Chondrocyte (in vitro differentiated cells): ENCODE data around the gene KCNQ1. TPM values are rescaled to one million over a fixed set of nuclear protein-coding genes. Genes with fewer than 3 reads are reported as not detected.

ENCODE experiments used
- DNase-seq: peaks from one replicate; pipeline ENCODE4 v3.0.0; 2021; ENCODE audit warnings: mixed read lengths, low spot score
- H3K27ac Mint-ChIP-seq: one replicate; pipeline ENCODE4 v1.8.0; 2021; ENCODE audit warnings: mild to moderate bottlenecking, moderate library complexity, mixed read lengths; ENCODE audit not compliant: unreplicated experiment
- H3K27me3 Mint-ChIP-seq: 2 replicates; pipeline ENCODE4 v1.8.0; 2021; ENCODE audit warnings: low read depth, mixed read lengths
- H3K36me3 Mint-ChIP-seq: 2 replicates; pipeline ENCODE4 v1.8.0; 2021; ENCODE audit warnings: low read depth, mixed read lengths
- H3K4me1 Mint-ChIP-seq: 2 replicates; pipeline ENCODE4 v1.8.0; 2021; ENCODE audit warnings: low read depth, mild to moderate bottlenecking, mixed read lengths
- H3K4me3 Mint-ChIP-seq: one replicate; pipeline ENCODE4 v1.8.0; 2021; ENCODE audit warnings: mild to moderate bottlenecking, moderate library complexity, mixed read lengths; ENCODE audit not compliant: unreplicated experiment
- H3K9me3 Mint-ChIP-seq: 2 replicates; pipeline ENCODE4 v1.8.0; 2021; ENCODE audit warnings: low read depth, mixed read lengths
- total RNA-seq: library from RNA; stranded (reverse); gene quantifications from 3 replicates; pipeline ENCODE4 v1.2.1, GENCODE V29; 2021
- TF ChIP-seq, protein P1 (sequence below): fragments of 200-600 bp; sonication (generic); IDR thresholded peaks from 2 replicates; pipeline ENCODE4 v1.5.0; 2021; ENCODE audit warnings: antibody characterized with exemption, mild to moderate bottlenecking, moderate library complexity

The KCNQ1 gene
- total RNA-seq, 1 donor from 2014 or later: not detected

DNA sequence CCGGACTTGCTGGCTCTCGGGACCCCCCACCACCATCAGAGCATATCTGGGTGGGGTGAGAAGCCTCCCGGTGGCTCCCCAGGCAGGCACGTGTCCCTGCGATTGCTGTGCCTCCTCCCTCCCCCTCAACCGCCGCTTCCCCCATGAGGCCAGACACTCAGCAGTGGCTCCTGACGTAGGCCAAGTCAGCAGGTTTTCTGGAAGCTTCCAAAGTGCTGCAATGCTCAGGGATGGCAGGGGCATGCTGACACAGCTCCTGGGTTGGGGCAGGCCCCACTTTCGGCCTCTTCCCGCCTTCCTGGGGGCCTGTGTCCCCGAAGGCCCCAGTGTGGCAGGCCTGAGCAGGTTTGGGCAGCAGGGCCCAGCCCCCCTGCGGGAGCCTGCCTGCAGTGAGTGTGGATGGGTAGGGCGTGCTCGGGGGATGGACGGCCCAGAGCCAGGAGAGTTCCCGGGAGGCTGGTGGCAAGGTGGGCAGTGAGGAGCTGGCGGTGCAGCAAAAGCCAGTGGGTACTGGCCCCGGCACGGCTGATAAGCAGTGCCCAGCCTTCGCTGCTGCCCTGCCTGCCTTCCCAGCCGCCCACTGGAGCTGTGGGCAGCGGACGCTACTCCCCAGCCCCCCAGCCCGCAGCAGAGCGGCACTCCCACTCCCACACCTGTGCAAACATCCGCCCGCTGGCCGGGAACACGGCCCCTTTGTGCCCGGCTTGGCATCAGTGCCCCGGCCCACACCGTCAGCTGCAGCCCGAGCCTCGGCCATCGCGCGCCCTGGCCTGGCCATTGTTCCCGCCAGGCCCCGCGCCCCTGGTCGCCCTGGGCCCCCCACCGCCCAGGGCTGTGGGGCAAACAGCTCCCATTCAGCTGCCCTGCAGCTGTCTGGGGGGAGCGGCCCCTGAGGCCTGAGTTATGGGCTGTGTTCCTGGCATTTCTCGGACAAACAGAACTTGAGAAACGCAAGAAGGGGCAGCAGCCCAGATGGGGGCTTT, 130.0 kb downstream of the KCNQ1 start:
- peak; percentile 90 for DNase-seq
- H3K27ac Mint-ChIP-seq: no peak overlapping the region

DNA sequence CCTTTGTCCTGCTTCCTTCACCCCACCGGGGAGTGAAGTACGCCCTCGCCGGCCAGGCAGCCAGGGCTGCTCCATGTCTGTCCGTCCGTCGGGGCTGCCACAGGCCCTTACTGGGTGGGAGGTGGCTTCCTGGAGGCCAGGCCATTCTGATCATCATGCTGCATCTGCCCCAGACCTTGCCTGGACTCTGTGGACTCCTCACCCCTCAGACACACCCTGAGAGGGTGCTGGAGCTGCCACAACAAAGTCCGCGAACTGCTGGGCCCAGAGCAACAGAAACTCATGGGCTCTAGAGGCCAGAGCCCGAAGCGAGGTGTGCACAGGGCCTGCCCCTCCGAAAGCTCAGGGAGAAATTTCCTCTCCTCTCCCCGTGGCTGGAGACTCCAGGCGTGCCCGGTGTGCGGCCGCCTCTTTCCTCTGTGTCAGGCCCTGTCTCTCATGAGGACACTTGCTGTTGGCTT, 130.8 kb downstream of the KCNQ1 start:
- no peaks in the 10 kb centered on the region for H3K36me3 Mint-ChIP-seq
- TF ChIP-seq, protein P1, sequence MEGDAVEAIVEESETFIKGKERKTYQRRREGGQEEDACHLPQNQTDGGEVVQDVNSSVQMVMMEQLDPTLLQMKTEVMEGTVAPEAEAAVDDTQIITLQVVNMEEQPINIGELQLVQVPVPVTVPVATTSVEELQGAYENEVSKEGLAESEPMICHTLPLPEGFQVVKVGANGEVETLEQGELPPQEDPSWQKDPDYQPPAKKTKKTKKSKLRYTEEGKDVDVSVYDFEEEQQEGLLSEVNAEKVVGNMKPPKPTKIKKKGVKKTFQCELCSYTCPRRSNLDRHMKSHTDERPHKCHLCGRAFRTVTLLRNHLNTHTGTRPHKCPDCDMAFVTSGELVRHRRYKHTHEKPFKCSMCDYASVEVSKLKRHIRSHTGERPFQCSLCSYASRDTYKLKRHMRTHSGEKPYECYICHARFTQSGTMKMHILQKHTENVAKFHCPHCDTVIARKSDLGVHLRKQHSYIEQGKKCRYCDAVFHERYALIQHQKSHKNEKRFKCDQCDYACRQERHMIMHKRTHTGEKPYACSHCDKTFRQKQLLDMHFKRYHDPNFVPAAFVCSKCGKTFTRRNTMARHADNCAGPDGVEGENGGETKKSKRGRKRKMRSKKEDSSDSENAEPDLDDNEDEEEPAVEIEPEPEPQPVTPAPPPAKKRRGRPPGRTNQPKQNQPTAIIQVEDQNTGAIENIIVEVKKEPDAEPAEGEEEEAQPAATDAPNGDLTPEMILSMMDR: no peak
- H3K27ac Mint-ChIP-seq: no peak overlapping the region
- no peak overlapping the region for H3K4me3 Mint-ChIP-seq
- DNase-seq: peak; percentile 78
- H3K9me3 Mint-ChIP-seq: no peaks in the 10 kb centered on the region
- H3K4me1 Mint-ChIP-seq: peaks cover 18% of the 10 kb centered on the region
- no peaks in the 10 kb centered on the region for H3K27me3 Mint-ChIP-seq

More for the DNA sequence above, 130.0 kb downstream of the KCNQ1 start:
- Mint-ChIP-seq H3K4me1 (peaks cover 15% of the 10 kb centered on the region), H3K4me3 (no peak overlapping the region), H3K36me3 (no peaks in the 10 kb centered on the region), H3K27me3 (no peaks in the 10 kb centered on the region), H3K9me3 (no peaks in the 10 kb centered on the region)
- TF ChIP-seq, protein P1: no peak

DNA sequence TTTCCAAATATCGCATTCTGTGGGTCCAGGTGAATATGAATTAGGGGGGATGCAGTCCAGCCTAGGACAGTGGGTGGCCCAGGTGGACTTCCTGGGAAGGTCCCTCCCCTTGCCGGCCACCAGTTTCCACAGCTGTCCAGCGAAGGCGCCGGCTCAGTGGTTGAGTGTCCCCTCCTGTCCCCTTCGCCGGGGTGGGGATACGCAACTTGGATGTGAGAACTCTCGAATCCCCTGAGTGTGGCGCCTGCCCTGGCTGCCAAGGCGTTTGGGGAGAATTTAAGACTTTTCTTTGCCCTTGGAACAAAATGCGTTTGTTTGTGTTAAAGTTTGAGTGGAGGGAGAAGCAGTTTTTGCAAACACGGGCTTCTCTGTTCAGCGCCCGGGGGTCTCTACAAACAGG, 131.3 kb downstream of the KCNQ1 start:
- no peak overlapping the region for H3K27ac Mint-ChIP-seq
- TF ChIP-seq, protein P1: no peak
- H3K36me3 Mint-ChIP-seq: no peaks in the 10 kb centered on the region
- H3K9me3 Mint-ChIP-seq: no peaks in the 10 kb centered on the region
- no peak overlapping the region for H3K4me3 Mint-ChIP-seq
- peaks cover 19% of the 10 kb centered on the region for H3K4me1 Mint-ChIP-seq
- H3K27me3 Mint-ChIP-seq: no peaks in the 10 kb centered on the region
- peak; percentile 84 for DNase-seq

GRCh38 chr11:2576549-2576948, 131.7 kb downstream of the KCNQ1 start:
- no peak overlapping the region for H3K27ac Mint-ChIP-seq
- peak; percentile 76 for DNase-seq
- H3K4me3 Mint-ChIP-seq: no peak overlapping the region
- H3K9me3 Mint-ChIP-seq: no peaks in the 10 kb centered on the region
- TF ChIP-seq, protein P1: no peak
- H3K36me3 Mint-ChIP-seq: no peaks in the 10 kb centered on the region
- peaks cover 19% of the 10 kb centered on the region for H3K4me1 Mint-ChIP-seq
- no peaks in the 10 kb centered on the region for H3K27me3 Mint-ChIP-seq

- Mint-ChIP-seq H3K36me3 (no peaks in the 10 kb centered on the region), H3K4me3 (no peak overlapping the region), H3K4me1 (peaks cover 21% of the 10 kb centered on the region), H3K27ac (no peak overlapping the region), H3K27me3 (no peaks in the 10 kb centered on the region), H3K9me3 (no peaks in the 10 kb centered on the region)
- TF ChIP-seq, protein P1: no peak
- peak; percentile 83 for DNase-seq
Observed at GRCh38 chr11:2577031-2577990, 132.5 kb downstream of the KCNQ1 start.
